ENCODE measurements around the gene DIO2.

The DIO2 gene

DNA sequence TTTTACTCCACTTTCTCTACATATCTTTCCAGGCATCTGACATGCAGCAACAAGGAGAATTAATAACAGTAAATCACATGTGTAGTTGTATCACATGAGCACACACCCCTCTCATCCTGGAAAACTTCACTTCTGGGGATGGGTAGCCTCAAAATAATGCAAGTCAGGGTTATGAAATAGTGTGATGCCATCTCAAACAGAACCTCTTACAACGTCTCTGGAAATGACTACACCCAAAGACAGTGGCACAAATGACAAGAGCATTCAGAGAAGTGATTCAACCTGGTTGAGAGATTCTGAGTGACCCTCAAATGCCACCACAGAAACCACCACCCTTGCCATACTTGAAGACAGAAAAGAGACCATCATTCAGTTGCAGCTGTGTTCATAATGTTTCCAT, 2.8 kb downstream of the DIO2 start:
- H3K4me3 ChIP-seq (ENCODE audit: low read depth, low read length), result no peak overlapping the region
- TF ChIP-seq, protein P1, sequence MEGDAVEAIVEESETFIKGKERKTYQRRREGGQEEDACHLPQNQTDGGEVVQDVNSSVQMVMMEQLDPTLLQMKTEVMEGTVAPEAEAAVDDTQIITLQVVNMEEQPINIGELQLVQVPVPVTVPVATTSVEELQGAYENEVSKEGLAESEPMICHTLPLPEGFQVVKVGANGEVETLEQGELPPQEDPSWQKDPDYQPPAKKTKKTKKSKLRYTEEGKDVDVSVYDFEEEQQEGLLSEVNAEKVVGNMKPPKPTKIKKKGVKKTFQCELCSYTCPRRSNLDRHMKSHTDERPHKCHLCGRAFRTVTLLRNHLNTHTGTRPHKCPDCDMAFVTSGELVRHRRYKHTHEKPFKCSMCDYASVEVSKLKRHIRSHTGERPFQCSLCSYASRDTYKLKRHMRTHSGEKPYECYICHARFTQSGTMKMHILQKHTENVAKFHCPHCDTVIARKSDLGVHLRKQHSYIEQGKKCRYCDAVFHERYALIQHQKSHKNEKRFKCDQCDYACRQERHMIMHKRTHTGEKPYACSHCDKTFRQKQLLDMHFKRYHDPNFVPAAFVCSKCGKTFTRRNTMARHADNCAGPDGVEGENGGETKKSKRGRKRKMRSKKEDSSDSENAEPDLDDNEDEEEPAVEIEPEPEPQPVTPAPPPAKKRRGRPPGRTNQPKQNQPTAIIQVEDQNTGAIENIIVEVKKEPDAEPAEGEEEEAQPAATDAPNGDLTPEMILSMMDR (IDR thresholded peaks at IDR 0.05; ENCODE audit: borderline replicate concordance, insufficient read depth, low read depth, low read length), result no peak

DNA sequence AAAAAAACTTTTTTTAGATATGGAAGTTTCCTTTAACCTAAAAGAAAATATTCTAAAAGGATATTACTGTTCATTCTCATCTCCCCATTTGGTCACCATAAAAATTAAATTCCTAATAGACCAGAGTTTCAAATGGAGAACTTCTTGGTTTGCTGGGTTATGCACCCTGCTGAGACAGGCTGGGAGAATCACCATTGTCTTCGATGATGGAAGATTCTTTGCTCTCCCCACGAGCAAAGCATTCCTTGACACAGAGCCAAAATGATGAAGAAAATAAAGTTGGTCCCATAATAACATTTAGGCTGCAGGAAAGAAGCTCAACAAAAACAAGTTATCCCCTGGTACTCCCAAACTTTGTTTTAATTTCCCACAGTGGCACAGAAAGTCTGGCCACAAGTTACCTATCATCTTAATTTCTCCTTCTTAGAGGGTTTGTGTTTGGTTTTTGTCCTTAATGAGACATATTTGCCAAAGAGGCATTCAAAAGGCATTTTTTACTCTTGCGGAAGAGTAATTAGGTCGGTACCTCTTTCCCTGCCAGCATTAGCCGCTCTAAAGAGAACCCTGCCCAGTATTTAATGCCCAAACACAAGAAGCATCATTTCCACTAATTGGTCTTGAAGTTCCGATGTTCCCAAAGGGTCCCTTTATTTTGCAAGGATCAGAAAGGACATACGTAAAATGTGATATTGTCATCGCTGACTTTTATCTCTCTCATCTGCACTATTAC, 4.8 kb downstream of the DIO2 start:
- H3K4me3 ChIP-seq (ENCODE audit: low read depth, low read length), result no peak overlapping the region
- TF ChIP-seq, protein P1 (IDR thresholded peaks at IDR 0.05; ENCODE audit: borderline replicate concordance, insufficient read depth, low read depth, low read length), result no peak

DNA sequence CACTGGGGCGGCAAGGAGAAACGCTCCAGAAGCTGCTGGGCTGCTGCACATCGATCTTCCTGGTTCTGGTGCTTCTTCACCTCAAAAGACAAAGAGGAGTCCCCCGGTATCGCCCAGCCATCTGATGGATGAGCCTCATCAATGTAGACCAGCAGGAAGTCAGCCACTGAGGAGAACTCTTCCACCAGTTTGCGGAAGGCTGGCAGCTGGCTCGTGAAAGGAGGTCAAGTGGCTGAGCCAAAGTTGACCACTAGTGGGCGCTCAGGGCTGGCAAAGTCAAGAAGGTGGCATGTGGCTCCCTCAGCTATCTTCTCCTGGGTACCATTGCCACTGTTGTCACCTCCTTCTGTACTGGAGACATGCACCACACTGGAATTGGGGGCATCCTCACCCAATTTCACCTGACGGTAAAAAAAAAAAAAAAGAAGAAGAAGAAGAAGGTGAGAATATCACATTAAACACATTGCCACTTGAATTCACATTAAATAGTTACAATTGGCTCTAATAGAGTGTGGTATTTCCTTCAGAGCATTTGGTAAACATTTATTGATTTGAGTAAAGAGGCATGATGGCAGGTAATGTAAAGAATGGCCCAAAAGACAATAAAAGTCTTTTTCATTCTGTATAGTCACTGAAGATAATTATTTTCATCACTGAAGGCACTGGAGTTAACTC, 8.3 kb downstream of the DIO2 start:
- TF ChIP-seq, protein P1 (IDR thresholded peaks at IDR 0.05; ENCODE audit: borderline replicate concordance, insufficient read depth, low read depth, low read length), result peak; percentile 89
- no peak overlapping the region for H3K4me3 ChIP-seq (ENCODE audit: low read depth, low read length)

DNA sequence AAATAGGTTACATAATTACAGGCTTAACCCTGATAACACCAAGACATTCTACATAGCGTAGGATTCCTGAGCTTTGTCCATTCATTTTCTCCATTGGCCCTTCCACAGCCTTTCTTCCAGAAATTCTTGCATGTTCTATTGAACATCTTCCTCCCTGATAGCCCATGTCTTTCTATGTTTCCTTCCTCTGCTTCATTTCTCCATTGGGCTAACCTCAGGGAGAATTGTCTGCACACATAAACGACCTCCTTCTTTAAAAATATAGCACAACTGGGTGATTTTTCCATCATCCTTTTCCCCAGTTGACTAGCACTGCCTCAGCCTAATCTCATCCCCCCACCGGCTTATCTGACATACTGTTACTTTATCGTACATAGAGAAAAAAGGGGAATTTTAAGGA, 11.2 kb downstream of the DIO2 start:
- no peak overlapping the region for H3K4me3 ChIP-seq (ENCODE audit: low read depth, low read length)
- TF ChIP-seq, protein P1 (IDR thresholded peaks at IDR 0.05; ENCODE audit: borderline replicate concordance, insufficient read depth, low read depth, low read length), result no peak

DNA sequence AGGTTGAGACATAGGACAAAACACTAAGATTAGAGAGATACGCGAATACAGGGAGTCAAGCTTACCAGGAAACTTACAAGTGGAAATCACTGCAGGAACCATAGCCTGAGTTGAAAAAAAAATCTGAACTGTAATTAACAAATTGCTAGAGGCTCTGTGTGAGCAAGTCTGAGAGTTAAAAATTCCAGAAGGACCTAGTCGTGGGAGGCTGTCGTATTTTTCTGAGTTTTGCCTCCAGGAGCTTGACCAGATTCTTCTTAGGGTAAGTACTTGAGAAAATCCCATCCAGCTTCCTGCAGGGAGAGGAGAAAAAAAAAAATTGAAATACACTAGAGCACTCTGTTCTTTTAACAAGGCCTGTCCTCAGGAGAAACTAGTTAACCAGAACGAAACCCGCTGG, 22.7 kb downstream of the DIO2 start:
- TF ChIP-seq, protein P1 (IDR thresholded peaks at IDR 0.05; ENCODE audit: borderline replicate concordance, insufficient read depth, low read depth, low read length), result no peak
- H3K4me3 ChIP-seq (ENCODE audit: low read depth, low read length), result no peak overlapping the region

DNA sequence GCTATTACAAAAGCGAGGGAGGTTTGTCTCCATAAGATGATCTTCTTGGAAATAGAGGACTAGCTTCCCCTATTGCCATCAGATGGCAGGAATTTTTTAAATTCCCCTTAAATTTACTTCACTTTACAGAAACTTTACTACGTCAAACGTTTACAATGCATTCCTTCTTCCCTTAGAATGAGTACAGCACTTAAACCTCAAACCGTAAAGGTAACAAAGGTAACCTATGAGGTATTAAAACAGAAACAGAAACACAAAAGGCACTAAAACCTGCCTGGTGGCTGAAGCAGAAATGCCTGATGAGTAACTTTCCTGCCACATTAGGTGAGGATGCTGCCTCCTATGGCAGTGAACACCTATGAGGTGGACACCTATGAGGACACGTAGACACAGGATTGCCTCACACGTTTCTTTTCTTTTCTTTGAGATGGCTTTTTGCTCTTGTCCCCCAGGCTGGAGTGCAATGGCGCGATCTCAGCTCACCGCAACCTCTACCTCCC, 25.0 kb downstream of the DIO2 start:
- TF ChIP-seq, protein P1 (IDR thresholded peaks at IDR 0.05; ENCODE audit: borderline replicate concordance, insufficient read depth, low read depth, low read length), result no peak
- no peak overlapping the region for H3K4me3 ChIP-seq (ENCODE audit: low read depth, low read length)

DNA sequence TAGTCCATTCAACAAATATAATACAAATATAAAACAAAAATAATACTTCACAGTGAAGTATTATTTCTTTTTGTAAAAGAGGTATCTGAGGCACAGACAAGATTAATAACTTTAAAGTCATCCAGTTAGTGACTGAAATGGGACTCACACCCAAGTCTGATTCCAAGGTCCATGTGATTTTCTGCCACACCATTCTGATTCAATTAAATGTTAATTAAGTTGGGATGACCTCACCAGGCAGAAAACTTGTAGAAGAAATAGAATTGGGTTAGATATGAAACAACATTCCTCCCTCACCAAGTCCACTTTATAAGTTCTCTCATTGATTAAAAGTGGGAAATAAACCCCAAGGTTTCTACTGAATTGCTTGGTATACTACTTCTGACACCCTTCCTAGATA, 34.4 kb downstream of the DIO2 start:
- TF ChIP-seq, protein P1 (IDR thresholded peaks at IDR 0.05; ENCODE audit: borderline replicate concordance, insufficient read depth, low read depth, low read length), result no peak
- no peak overlapping the region for H3K4me3 ChIP-seq (ENCODE audit: low read depth, low read length)
